Measurements from ENCODE around the gene VPS8.

DNA sequence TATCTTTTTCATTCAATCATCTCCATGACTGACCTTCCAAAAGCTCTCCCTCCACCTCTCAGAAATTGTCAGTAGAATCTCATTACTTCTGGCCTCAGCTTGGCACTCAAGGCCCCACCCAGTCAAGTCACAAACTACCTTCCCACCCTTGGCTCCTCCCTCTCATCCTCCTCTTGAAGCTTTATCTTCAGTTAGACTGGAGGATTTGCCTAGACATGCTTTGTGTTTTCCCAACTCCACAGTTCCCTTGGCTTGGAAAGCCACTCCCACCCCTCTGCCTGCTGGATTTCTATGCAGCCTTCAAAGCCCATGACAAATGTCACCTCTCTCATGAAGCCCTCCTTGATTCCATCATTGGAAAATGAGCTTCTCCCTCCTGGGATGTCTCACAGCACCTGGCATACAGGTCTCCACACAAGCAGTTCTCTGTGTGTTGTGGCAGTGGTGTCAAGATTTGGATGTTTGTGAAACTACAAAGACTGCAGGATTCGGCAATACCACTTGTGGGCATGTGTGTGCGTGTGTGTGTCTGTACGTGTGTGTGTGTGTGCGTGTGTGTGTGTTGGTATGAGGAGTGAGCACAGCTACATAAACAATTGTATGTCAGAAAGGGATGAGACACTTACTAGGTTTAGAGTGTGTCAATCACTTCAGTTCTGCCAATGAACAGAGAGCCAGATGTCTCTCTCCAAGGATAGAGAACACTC is 45.3 kb upstream of the VPS8 start:
- no peak for TF ChIP-seq CTCF (IDR thresholded peaks at IDR 0.05; ENCODE audit: control extremely low read depth in 1 of 3, insufficient read depth in 1 of 3, low read depth in 1 of 3, low read length in 3 of 3)
- TF ChIP-seq BRCA1 (IDR thresholded peaks at IDR 0.05; ENCODE audit: low read depth, low read length) = no peak
- TF ChIP-seq TAF1 (IDR thresholded peaks at IDR 0.05; ENCODE audit: low read depth, low read length) = no peak
- no peak for TF ChIP-seq SIRT6 (IDR thresholded peaks at IDR 0.05; ENCODE audit: low read length)
- no peak for TF ChIP-seq EZH2 (IDR thresholded peaks at IDR 0.05; ENCODE audit: low read depth, low read length, severe bottlenecking)
- no peak for TF ChIP-seq POLR2AphosphoS5 (IDR thresholded peaks at IDR 0.05; ENCODE audit: low read depth, low read length)
- TF ChIP-seq POLR2A (IDR thresholded peaks at IDR 0.05; ENCODE audit: control extremely low read depth in 1 of 2, low read depth in 2 of 2, low read length in 2 of 2) = no peak
- no peak for TF ChIP-seq JUN (IDR thresholded peaks at IDR 0.05; ENCODE audit: low read depth, low read length)
- no peak for TF ChIP-seq SIN3A (conservative IDR thresholded peaks at IDR 0.05 in 1 of 2, IDR thresholded peaks at IDR 0.05 in 1 of 2; ENCODE audit: low read depth in 1 of 2, low read length in 2 of 2)
- no peak for TF ChIP-seq SP1 (IDR thresholded peaks at IDR 0.05; ENCODE audit: low read depth, low read length)
- no peak for TF ChIP-seq MAX (IDR thresholded peaks at IDR 0.05)
- no peak for TF ChIP-seq JUND (IDR thresholded peaks at IDR 0.05; ENCODE audit: low read length)
- TF ChIP-seq EP300 (IDR thresholded peaks at IDR 0.05; ENCODE audit: borderline replicate concordance in 1 of 2, low read depth in 2 of 2, low read length in 2 of 2) = no peak
- no peak for TF ChIP-seq CHD1 (IDR thresholded peaks at IDR 0.05; ENCODE audit: low read depth, low read length)
